Ovary (tissue), 3 donors: ENCODE measurements around the gene NRXN3.

ENCODE experiments used
- POLR2A ChIP-seq: fragments of 450-650 bp; IDR thresholded peaks from one replicate; pipeline ENCODE4 v1.6.1; 2017; ENCODE audit warnings: antibody characterized with exemption, mild to moderate bottlenecking, moderate library complexity
- TF ChIP-seq, protein P1 (sequence below), 3 donors: fragments of 450-650 bp in 2 of 3; fragments of 200-600 bp in 1 of 3; IDR thresholded peaks; one replicate each; pipeline versions ENCODE4 v1.5.1 to v1.8.0; 2016 to 2022; ENCODE audit warnings: antibody characterized with exemption in 3 of 3, mild to moderate bottlenecking in 1 of 3
- donor health status: DM: no; HTN: no; CAD: no.

DNA sequence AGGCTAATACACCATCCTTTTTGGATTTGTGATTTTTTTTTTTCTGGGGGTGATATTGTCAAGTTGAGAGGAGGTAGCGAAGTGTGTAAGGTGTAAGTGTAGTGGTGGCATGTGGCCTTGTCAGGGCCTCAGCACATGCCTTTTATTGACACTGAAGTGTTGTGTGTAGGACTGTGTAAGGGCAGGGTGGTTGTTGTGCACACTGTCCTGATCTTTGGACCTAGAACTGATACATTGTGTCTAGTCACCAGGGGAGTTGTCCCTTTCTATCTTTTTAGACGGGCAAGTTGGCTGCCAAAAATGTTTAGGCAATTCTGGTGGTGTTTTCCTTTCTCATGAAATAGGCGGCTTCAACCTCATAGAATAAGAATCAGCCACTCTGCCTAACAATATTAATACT, 244.0 kb downstream of the NRXN3 start:
- TF ChIP-seq, protein P1, sequence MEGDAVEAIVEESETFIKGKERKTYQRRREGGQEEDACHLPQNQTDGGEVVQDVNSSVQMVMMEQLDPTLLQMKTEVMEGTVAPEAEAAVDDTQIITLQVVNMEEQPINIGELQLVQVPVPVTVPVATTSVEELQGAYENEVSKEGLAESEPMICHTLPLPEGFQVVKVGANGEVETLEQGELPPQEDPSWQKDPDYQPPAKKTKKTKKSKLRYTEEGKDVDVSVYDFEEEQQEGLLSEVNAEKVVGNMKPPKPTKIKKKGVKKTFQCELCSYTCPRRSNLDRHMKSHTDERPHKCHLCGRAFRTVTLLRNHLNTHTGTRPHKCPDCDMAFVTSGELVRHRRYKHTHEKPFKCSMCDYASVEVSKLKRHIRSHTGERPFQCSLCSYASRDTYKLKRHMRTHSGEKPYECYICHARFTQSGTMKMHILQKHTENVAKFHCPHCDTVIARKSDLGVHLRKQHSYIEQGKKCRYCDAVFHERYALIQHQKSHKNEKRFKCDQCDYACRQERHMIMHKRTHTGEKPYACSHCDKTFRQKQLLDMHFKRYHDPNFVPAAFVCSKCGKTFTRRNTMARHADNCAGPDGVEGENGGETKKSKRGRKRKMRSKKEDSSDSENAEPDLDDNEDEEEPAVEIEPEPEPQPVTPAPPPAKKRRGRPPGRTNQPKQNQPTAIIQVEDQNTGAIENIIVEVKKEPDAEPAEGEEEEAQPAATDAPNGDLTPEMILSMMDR (IDR thresholded peaks at IDR 0.05), result no peak
- TF ChIP-seq POLR2A, result no peak
